HEK293 (cell line): ENCODE data around the gene MYO9B.

ENCODE experiments used
- CTCF ChIA-PET: fragments of 350-600 bp; formaldehyde crosslinking; extraction: SDS; loops from one replicate; lab custom pipeline; 2021; ENCODE audit warnings: antibody characterized with exemption; lab: Yijun Ruan, JAX
- POLR2A ChIA-PET: fragments of 300-600 bp; formaldehyde crosslinking; extraction: SDS; loops from one replicate; lab custom pipeline; 2020; ENCODE audit warnings: antibody characterized with exemption, inconsistent platforms; lab: Yijun Ruan, JAX
- H3K27ac ChIP-seq: fragments of 200-500 bp; sonication (Bioruptor generic); 2 replicates; pipeline ENCODE4 v1.5.1; 2014; ENCODE audit warnings: low read depth, low read length, control low read depth, inconsistent platforms; ENCODE audit errors: extremely low read depth
- H3K36me3 ChIP-seq, 2 experiments: fragments of 200-500 bp in 1 of 2; sonication (Bioruptor generic) in 1 of 2; 1 replicate in 1 of 2; 2 replicates in 1 of 2; pipeline ENCODE4 v1.5.1; 2014 to 2017; ENCODE audit warnings: inconsistent platforms in 2 of 2, low read length in 2 of 2; ENCODE audit not compliant: control insufficient read depth in 2 of 2, insufficient read depth in 1 of 2
- H3K4me1 ChIP-seq: fragments of 200-500 bp; sonication (Bioruptor generic); 2 replicates; pipeline ENCODE4 v1.5.1; 2014; ENCODE audit warnings: mild to moderate bottlenecking, low read length, inconsistent platforms; ENCODE audit not compliant: control insufficient read depth, insufficient read depth
- H3K4me3 ChIP-seq: 2 replicates; pipeline ENCODE4 v1.5.1; 2011; ENCODE audit warnings: low read depth, mild to moderate bottlenecking, control low read depth, low read length, moderate library complexity
- H3K9me3 ChIP-seq: fragments of 200-500 bp; sonication (Bioruptor generic); 2 replicates; pipeline ENCODE4 v1.5.1; 2014; ENCODE audit warnings: low read depth, low read length, inconsistent platforms; ENCODE audit not compliant: control insufficient read depth, insufficient read depth
- BCL11A ChIP-seq: fragments of 450-650 bp; formaldehyde crosslinking; IDR thresholded peaks from 2 replicates; pipeline ENCODE4 v1.5.1; 2016; ENCODE audit warnings: low read depth, missing biosample characterization, missing genetic modification characterization
- GFI1B ChIP-seq: fragments of 450-650 bp; formaldehyde crosslinking; IDR thresholded peaks from 2 replicates; pipeline ENCODE4 v1.5.1; 2016; ENCODE audit warnings: missing biosample characterization, missing genetic modification characterization
- OVOL3 ChIP-seq: fragments of 450-650 bp; formaldehyde crosslinking; IDR thresholded peaks from 2 replicates; pipeline ENCODE4 v1.5.1; 2016; ENCODE audit warnings: missing biosample characterization, missing genetic modification characterization
- RBAK ChIP-seq: fragments of 450-650 bp; formaldehyde crosslinking; IDR thresholded peaks from 2 replicates; pipeline ENCODE4 v1.5.1; 2016; ENCODE audit warnings: missing biosample characterization, missing genetic modification characterization
- YY1 ChIP-seq: fragments of 450-650 bp; formaldehyde crosslinking; IDR thresholded peaks from 2 replicates; pipeline ENCODE4 v1.5.1; 2018; ENCODE audit warnings: missing biosample characterization, missing genetic modification characterization
- ZFP3 ChIP-seq: fragments of 450-650 bp; formaldehyde crosslinking; IDR thresholded peaks from 2 replicates; pipeline ENCODE4 v1.5.1; 2016; ENCODE audit warnings: low read depth, missing biosample characterization, missing genetic modification characterization
- ZNF133 ChIP-seq: fragments of 450-650 bp; formaldehyde crosslinking; IDR thresholded peaks from 2 replicates; pipeline ENCODE4 v1.5.1; 2016; ENCODE audit warnings: missing biosample characterization, missing genetic modification characterization
- ZNF169 ChIP-seq: fragments of 450-650 bp; formaldehyde crosslinking; IDR thresholded peaks from 2 replicates; pipeline ENCODE4 v1.5.1; 2016; ENCODE audit warnings: missing biosample characterization, missing genetic modification characterization
- ZNF202 ChIP-seq: fragments of 450-650 bp; formaldehyde crosslinking; IDR thresholded peaks from 2 replicates; pipeline ENCODE4 v1.5.1; 2016; ENCODE audit warnings: missing biosample characterization, missing genetic modification characterization, borderline replicate concordance
- ZNF214 ChIP-seq: fragments of 450-650 bp; formaldehyde crosslinking; IDR thresholded peaks from 2 replicates; pipeline ENCODE4 v1.5.1; 2017; ENCODE audit warnings: missing biosample characterization, mild to moderate bottlenecking, missing genetic modification characterization, borderline replicate concordance
- ZNF274 ChIP-seq, 2 experiments: fragments of 200-500 bp in 1 of 2; fragments of 450-650 bp in 1 of 2; sonication (Bioruptor generic) in 1 of 2; formaldehyde crosslinking in 1 of 2; IDR thresholded peaks; 2 replicates each; pipeline versions ENCODE4 v1.5.1 to v1.6.1; 2014 to 2016; ENCODE audit warnings: borderline replicate concordance in 1 of 2, inconsistent platforms in 1 of 2, low read length in 1 of 2, missing biosample characterization in 1 of 2, missing genetic modification characterization in 1 of 2
- ZNF350 ChIP-seq: fragments of 450-650 bp; formaldehyde crosslinking; IDR thresholded peaks from 2 replicates; pipeline ENCODE4 v1.5.0; 2017; ENCODE audit warnings: missing biosample characterization, mild to moderate bottlenecking, missing genetic modification characterization
- ZNF362 ChIP-seq: fragments of 450-650 bp; formaldehyde crosslinking; IDR thresholded peaks from 2 replicates; pipeline ENCODE4 v1.5.1; 2016; ENCODE audit warnings: missing biosample characterization, missing genetic modification characterization
- ZNF423 ChIP-seq: fragments of 450-650 bp; formaldehyde crosslinking; IDR thresholded peaks from 2 replicates; pipeline ENCODE4 v1.5.1; 2016; ENCODE audit warnings: missing biosample characterization, missing genetic modification characterization
- ZNF529 ChIP-seq: fragments of 450-650 bp; formaldehyde crosslinking; IDR thresholded peaks from 2 replicates; pipeline ENCODE4 v1.5.1; 2017; ENCODE audit warnings: missing genetic modification characterization, missing biosample characterization; ENCODE audit not compliant: insufficient replicate concordance
- ZNF560 ChIP-seq: fragments of 450-650 bp; formaldehyde crosslinking; IDR thresholded peaks from 2 replicates; pipeline ENCODE4 v1.5.1; 2017; ENCODE audit warnings: missing biosample characterization, missing genetic modification characterization, borderline replicate concordance
- ZNF561 ChIP-seq: fragments of 450-650 bp; IDR thresholded peaks from 2 replicates; pipeline ENCODE4 v1.5.1; 2018; ENCODE audit warnings: missing biosample characterization, missing genetic modification characterization, borderline replicate concordance
- ZNF596 ChIP-seq: fragments of 450-650 bp; IDR thresholded peaks from 2 replicates; pipeline ENCODE4 v1.5.0; 2018; ENCODE audit warnings: missing biosample characterization, mild to moderate bottlenecking, missing genetic modification characterization, moderate library complexity
- ZNF629 ChIP-seq: fragments of 450-650 bp; formaldehyde crosslinking; IDR thresholded peaks from 2 replicates; pipeline ENCODE4 v1.5.1; 2017; ENCODE audit warnings: missing biosample characterization, missing genetic modification characterization
- ZNF707 ChIP-seq: fragments of 450-650 bp; formaldehyde crosslinking; IDR thresholded peaks from 2 replicates; pipeline ENCODE4 v1.5.1; 2016; ENCODE audit warnings: missing biosample characterization, missing genetic modification characterization
- ZNF76 ChIP-seq: fragments of 450-650 bp; formaldehyde crosslinking; IDR thresholded peaks from 2 replicates; pipeline ENCODE4; 2016; ENCODE audit warnings: low read depth, missing biosample characterization, missing genetic modification characterization, borderline replicate concordance
- ZNF792 ChIP-seq: fragments of 450-650 bp; formaldehyde crosslinking; IDR thresholded peaks from 2 replicates; pipeline ENCODE4 v1.5.1; 2016; ENCODE audit warnings: missing biosample characterization, missing genetic modification characterization
- ZSCAN16 ChIP-seq: fragments of 450-650 bp; formaldehyde crosslinking; IDR thresholded peaks from 2 replicates; pipeline ENCODE4 v1.5.1; 2016; ENCODE audit warnings: missing biosample characterization, missing genetic modification characterization
- TF ChIP-seq, protein P1 (sequence below): fragments of 450-650 bp; formaldehyde crosslinking; IDR thresholded peaks from 2 replicates; pipeline ENCODE4 v1.5.1; 2016; ENCODE audit warnings: missing biosample characterization, missing genetic modification characterization
- TF ChIP-seq, protein P2 (sequence below): fragments of 450-650 bp; formaldehyde crosslinking; IDR thresholded peaks from 2 replicates; pipeline ENCODE4 v1.5.1; 2016; ENCODE audit warnings: missing biosample characterization, missing genetic modification characterization
- TF ChIP-seq, protein P3 (sequence below): fragments of 450-650 bp; formaldehyde crosslinking; IDR thresholded peaks from 2 replicates; pipeline ENCODE4 v1.5.1; 2016; ENCODE audit warnings: missing biosample characterization, missing genetic modification characterization

Gene MYO9B

GRCh38 chr19:17235300-17235970 lies 159.9 kb downstream of the MYO9B start:
- CTCF ChIA-PET: interaction anchor here (0.5 to 1.6 kb wide), 4 partner anchors 14 to 167 kb away, joined by 3 to 5 read pairs (median 4); no protein-coding TSS in a partner anchor
- H3K9me3 ChIP-seq: no peaks in the 10 kb centered on the region
- peak overlapping the region; percentile 55 for H3K4me3 ChIP-seq
- POLR2A ChIA-PET: interaction anchor here (0.5 to 3.5 kb wide), 7 partner anchors 9 to 274 kb away, joined by 4 to 25 read pairs (median 5); partner anchors contain the start of genes BABAM1, OCEL1 and USE1
- peaks cover 11% of the 10 kb centered on the region for H3K4me1 ChIP-seq
- H3K27ac ChIP-seq: peak overlapping the region; percentile 69
- peaks cover 18 to 56% of the 10 kb centered on the region in 2 experiments; a peak in 2 of 3 replicates for H3K36me3 ChIP-seq
- no peak for TF ChIP-seq ZNF529 (tag by site-specific recombination)
- TF ChIP-seq ZNF350 (tag by site-specific recombination): no peak
- no peak for TF ChIP-seq ZSCAN16 (tag by site-specific recombination)
- no peak for TF ChIP-seq ZNF202 (tag by site-specific recombination)
- TF ChIP-seq ZNF274 (IDR thresholded peaks at IDR 0.05; ENCODE audit: low read length): no peak
- no peak for TF ChIP-seq ZNF274 (tag by site-specific recombination; IDR thresholded peaks at IDR 0.05; ENCODE audit: borderline replicate concordance)
- TF ChIP-seq ZNF214 (tag by site-specific recombination): no peak
- TF ChIP-seq ZNF76: no peak
- TF ChIP-seq GFI1B (tag by site-specific recombination): no peak
- TF ChIP-seq ZNF707 (tag by site-specific recombination): no peak
- no peak for TF ChIP-seq ZNF423 (tag by site-specific recombination)
- TF ChIP-seq, protein P1, sequence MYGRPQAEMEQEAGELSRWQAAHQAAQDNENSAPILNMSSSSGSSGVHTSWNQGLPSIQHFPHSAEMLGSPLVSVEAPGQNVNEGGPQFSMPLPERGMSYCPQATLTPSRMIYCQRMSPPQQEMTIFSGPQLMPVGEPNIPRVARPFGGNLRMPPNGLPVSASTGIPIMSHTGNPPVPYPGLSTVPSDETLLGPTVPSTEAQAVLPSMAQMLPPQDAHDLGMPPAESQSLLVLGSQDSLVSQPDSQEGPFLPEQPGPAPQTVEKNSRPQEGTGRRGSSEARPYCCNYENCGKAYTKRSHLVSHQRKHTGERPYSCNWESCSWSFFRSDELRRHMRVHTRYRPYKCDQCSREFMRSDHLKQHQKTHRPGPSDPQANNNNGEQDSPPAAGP (tag by site-specific recombination): no peak
- TF ChIP-seq ZNF629: no peak
- TF ChIP-seq YY1: peak; percentile 72
- no peak for TF ChIP-seq ZNF792 (tag by site-specific recombination)
- no peak for TF ChIP-seq ZNF133 (tag by site-specific recombination)
- peak; percentile 43; the same call in 1 of the 2 replicates for TF ChIP-seq ZNF596
- TF ChIP-seq, protein P2, sequence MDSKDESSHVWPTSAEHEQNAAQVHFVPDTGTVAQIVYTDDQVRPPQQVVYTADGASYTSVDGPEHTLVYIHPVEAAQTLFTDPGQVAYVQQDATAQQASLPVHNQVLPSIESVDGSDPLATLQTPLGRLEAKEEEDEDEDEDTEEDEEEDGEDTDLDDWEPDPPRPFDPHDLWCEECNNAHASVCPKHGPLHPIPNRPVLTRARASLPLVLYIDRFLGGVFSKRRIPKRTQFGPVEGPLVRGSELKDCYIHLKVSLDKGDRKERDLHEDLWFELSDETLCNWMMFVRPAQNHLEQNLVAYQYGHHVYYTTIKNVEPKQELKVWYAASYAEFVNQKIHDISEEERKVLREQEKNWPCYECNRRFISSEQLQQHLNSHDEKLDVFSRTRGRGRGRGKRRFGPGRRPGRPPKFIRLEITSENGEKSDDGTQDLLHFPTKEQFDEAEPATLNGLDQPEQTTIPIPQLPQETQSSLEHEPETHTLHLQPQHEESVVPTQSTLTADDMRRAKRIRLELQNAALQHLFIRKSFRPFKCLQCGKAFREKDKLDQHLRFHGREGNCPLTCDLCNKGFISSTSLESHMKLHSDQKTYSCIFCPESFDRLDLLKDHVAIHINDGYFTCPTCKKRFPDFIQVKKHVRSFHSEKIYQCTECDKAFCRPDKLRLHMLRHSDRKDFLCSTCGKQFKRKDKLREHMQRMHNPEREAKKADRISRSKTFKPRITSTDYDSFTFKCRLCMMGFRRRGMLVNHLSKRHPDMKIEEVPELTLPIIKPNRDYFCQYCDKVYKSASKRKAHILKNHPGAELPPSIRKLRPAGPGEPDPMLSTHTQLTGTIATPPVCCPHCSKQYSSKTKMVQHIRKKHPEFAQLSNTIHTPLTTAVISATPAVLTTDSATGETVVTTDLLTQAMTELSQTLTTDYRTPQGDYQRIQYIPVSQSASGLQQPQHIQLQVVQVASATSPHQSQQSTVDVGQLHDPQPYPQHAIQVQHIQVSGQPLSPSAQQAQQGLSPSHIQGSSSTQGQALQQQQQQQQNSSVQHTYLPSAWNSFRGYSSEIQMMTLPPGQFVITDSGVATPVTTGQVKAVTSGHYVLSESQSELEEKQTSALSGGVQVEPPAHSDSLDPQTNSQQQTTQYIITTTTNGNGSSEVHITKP: no peak
- TF ChIP-seq, protein P3, sequence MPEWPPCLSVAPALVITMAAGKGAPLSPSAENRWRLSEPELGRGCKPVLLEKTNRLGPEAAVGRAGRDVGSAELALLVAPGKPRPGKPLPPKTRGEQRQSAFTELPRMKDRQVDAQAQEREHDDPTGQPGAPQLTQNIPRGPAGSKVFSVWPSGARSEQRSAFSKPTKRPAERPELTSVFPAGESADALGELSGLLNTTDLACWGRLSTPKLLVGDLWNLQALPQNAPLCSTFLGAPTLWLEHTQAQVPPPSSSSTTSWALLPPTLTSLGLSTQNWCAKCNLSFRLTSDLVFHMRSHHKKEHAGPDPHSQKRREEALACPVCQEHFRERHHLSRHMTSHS: no peak
- no peak for TF ChIP-seq ZNF169 (tag by site-specific recombination)
- peak; percentile 81 for TF ChIP-seq ZNF561
- TF ChIP-seq OVOL3 (tag by site-specific recombination): no peak
- TF ChIP-seq BCL11A (tag by site-specific recombination): no peak
- TF ChIP-seq ZNF362 (tag by site-specific recombination): no peak
- no peak for TF ChIP-seq ZFP3 (tag by site-specific recombination)
- no peak for TF ChIP-seq ZNF560 (tag by site-specific recombination)
- no peak for TF ChIP-seq RBAK
